ENCODE measurements around the gene MAP3K20. TPM values are rescaled to one million over a fixed set of nuclear protein-coding genes. Genes with fewer than 3 reads are reported as not detected.
"Not testable (repeated sequence)": the region's sequence is repeated elsewhere in the genome, so short reads cannot be mapped to it uniquely, and the experiment has no call there.

MAP3K20 gene
- total and polyA plus RNA-seq, 2 experiments from 2014 or later = 151 to 169 TPM

DNA sequence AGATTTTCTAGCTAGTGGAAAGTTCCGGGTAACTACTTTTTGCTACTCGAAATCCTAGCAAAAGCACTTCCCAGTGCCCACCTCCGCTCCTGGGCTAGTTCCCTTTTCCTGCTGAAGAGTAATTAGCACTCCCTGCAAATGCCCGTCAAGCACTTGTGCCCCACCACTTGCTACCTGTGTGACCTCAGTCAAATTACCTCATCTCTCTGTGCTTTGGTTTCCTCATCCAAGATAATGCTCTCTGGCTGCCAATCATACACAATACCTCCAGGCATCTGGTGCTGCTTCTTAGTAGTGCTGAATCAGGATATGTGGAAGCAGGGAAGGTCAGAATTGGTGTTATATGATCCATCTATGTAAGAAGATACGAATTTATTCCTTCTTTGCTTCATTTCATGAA is 176.9 kb downstream of the MAP3K20 start:
- TF ChIP-seq, protein P1, sequence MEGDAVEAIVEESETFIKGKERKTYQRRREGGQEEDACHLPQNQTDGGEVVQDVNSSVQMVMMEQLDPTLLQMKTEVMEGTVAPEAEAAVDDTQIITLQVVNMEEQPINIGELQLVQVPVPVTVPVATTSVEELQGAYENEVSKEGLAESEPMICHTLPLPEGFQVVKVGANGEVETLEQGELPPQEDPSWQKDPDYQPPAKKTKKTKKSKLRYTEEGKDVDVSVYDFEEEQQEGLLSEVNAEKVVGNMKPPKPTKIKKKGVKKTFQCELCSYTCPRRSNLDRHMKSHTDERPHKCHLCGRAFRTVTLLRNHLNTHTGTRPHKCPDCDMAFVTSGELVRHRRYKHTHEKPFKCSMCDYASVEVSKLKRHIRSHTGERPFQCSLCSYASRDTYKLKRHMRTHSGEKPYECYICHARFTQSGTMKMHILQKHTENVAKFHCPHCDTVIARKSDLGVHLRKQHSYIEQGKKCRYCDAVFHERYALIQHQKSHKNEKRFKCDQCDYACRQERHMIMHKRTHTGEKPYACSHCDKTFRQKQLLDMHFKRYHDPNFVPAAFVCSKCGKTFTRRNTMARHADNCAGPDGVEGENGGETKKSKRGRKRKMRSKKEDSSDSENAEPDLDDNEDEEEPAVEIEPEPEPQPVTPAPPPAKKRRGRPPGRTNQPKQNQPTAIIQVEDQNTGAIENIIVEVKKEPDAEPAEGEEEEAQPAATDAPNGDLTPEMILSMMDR (IDR thresholded peaks at IDR 0.05; ENCODE audit: low read depth, low read length) = no peak
- Histone ChIP-seq H3K9me3 (ENCODE audit: low read depth) (no peaks in the 10 kb centered on the region), H3K4me1 (ENCODE audit: low read depth) (no peaks in the 10 kb centered on the region), H3K27ac (no peak overlapping the region), H3K4me3 (no peak overlapping the region), H3K27me3 (no peaks in the 10 kb centered on the region), H3K36me3 (no peaks in the 10 kb centered on the region)
- DNase-seq (ENCODE audit: low read depth in 1 of 2, low spot score in 1 of 2) = no peak

DNA sequence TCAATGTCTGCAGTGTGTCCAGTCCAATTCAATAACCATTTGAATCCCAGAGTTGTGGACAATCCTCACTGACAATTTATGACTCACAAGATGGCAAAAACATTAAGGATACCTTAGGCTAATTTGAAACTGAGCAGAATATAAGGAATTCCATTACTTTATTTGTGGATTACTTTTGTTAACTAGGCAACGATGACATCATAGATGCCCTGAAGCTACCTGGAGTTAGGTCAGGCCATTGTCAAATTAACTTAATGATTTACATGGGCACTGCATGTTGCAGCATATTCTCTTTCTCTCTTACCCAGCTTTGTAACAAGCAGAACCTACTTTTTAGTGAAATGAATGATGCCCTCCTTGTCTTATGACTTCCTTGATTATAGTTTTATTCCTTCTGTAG is 179.0 kb downstream of the MAP3K20 start:
- no peaks in the 10 kb centered on the region for H3K27me3 ChIP-seq
- H3K27ac ChIP-seq = no peak overlapping the region
- TF ChIP-seq, protein P1 (IDR thresholded peaks at IDR 0.05; ENCODE audit: low read depth, low read length) = no peak
- H3K4me1 ChIP-seq (ENCODE audit: low read depth) = no peaks in the 10 kb centered on the region
- DNase-seq (ENCODE audit: low read depth in 1 of 2, low spot score in 1 of 2) = no peak
- H3K4me3 ChIP-seq = no peak overlapping the region
- no peaks in the 10 kb centered on the region for H3K36me3 ChIP-seq
- H3K9me3 ChIP-seq (ENCODE audit: low read depth) = no peaks in the 10 kb centered on the region

GRCh38 chr2:173258701-173259100 is 183.1 kb downstream of the MAP3K20 start:
- Histone ChIP-seq H3K9me3 (ENCODE audit: low read depth) (no peaks in the 10 kb centered on the region), H3K27me3 (no peaks in the 10 kb centered on the region), H3K36me3 (no peaks in the 10 kb centered on the region), H3K4me3 (no peak overlapping the region), H3K27ac (no peak overlapping the region), H3K4me1 (ENCODE audit: low read depth) (no peaks in the 10 kb centered on the region)
- TF ChIP-seq, protein P1 (IDR thresholded peaks at IDR 0.05; ENCODE audit: low read depth, low read length) = no peak
- no peak for DNase-seq (ENCODE audit: low read depth in 1 of 2, low spot score in 1 of 2)

- H3K4me3 ChIP-seq; DNase-seq (ENCODE audit: low read depth in 1 of 2, low spot score in 1 of 2); H3K27ac ChIP-seq; H3K27me3 ChIP-seq; H3K9me3 ChIP-seq (ENCODE audit: low read depth); H3K36me3 ChIP-seq; H3K4me1 ChIP-seq (ENCODE audit: low read depth): not testable (repeated sequence)
These were observed 186.7 kb downstream of the MAP3K20 start for GRCh38 chr2:173262356-173262755.

GRCh38 chr2:173264151-173264550 is 188.5 kb downstream of the MAP3K20 start:
- no peak overlapping the region for H3K27ac ChIP-seq

DNA sequence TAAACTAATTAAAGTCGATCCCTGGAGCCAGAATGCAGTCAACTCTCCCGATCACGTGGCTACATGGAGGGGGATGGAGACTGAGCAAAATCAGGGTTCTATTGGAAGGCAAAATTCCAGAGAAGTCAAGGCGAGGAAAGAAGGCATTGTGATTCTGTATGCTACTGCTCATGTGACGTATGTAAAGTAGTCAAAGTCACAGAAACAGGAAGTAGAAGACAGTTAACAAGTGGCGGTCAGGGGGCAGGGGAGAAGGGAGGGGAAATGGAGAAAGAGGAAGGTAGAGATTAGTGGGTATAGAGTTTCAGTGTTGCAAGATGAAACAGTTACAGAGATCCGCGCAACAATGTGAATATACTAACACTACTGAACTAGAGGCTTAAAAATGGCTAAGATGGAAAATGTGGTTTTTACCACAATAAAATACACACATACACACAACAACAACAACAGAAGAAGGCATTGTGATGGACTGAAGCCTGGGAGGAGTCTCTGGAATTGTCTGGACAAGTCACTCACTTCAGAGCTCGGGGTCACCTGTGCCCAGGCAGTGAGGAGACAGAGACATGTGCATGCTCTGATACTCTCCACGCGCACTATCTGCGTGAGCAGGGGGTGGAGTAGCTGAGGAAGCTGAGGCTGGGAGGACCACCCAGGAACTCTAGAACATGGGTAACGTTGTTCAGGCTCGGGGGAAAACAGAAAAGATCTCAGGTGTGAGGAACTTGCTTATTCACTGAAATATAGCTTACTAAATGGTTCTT is 189.1 kb downstream of the MAP3K20 start:
- Histone ChIP-seq H3K36me3 (no peaks in the 10 kb centered on the region), H3K27ac (no peak overlapping the region), H3K9me3 (ENCODE audit: low read depth) (no peaks in the 10 kb centered on the region), H3K4me3 (no peak overlapping the region), H3K4me1 (ENCODE audit: low read depth) (no peaks in the 10 kb centered on the region), H3K27me3 (no peaks in the 10 kb centered on the region)
- DNase-seq (ENCODE audit: low read depth in 1 of 2, low spot score in 1 of 2) = no peak
- TF ChIP-seq, protein P1 (IDR thresholded peaks at IDR 0.05; ENCODE audit: low read depth, low read length) = no peak

More at GRCh38 chr2:173264151-173264550, 188.5 kb downstream of the MAP3K20 start:
- Histone ChIP-seq H3K36me3 (no peaks in the 10 kb centered on the region), H3K4me3 (no peak overlapping the region), H3K27me3 (no peaks in the 10 kb centered on the region), H3K4me1 (ENCODE audit: low read depth) (no peaks in the 10 kb centered on the region), H3K9me3 (ENCODE audit: low read depth) (no peaks in the 10 kb centered on the region)
- no peak for DNase-seq (ENCODE audit: low read depth in 1 of 2, low spot score in 1 of 2)
- TF ChIP-seq, protein P1 (IDR thresholded peaks at IDR 0.05; ENCODE audit: low read depth, low read length) = no peak
